Colonic mucosa (tissue), 4 donors: ENCODE measurements around the gene IMP3. TPM values are rescaled to one million over a fixed set of nuclear protein-coding genes. Genes with fewer than 3 reads are reported as not detected.

ENCODE experiments used
- DNase-seq: peaks from one replicate; pipeline ENCODE4 v3.0.0-alpha.2; 2020
- H3K27ac ChIP-seq: fragments of 200-600 bp; one replicate; pipeline ENCODE4 v1.8.0; 2021
- H3K27me3 ChIP-seq: fragments of 200-600 bp; one replicate; pipeline ENCODE4 v1.8.0; 2021
- H3K36me3 ChIP-seq: fragments of 200-600 bp; one replicate; pipeline ENCODE4 v1.8.0; 2021
- H3K4me1 ChIP-seq: fragments of 200-600 bp; one replicate; pipeline ENCODE4 v1.8.0; 2021; ENCODE audit warnings: mild to moderate bottlenecking
- H3K4me3 ChIP-seq: fragments of 200-600 bp; one replicate; pipeline ENCODE4 v1.8.0; 2021
- H3K9ac ChIP-seq, 2 donors: one replicate each; pipeline ENCODE4 v1.7.0; 2013; ENCODE audit warnings: control low read depth in 2 of 2, low read depth in 2 of 2, low read length in 2 of 2
- H3K9me3 ChIP-seq: fragments of 200-600 bp; one replicate; pipeline ENCODE4 v1.8.0; 2021
- CTCF ChIP-seq: fragments of 200-600 bp; IDR thresholded peaks from one replicate; pipeline ENCODE4 v1.8.0; 2022; ENCODE audit warnings: antibody characterized with exemption, mild to moderate bottlenecking
- intact Hi-C: fragments of 100-400 bp; cut with DNase I; formaldehyde crosslinking; loops from one replicate; pipeline ENCODE4 v1.14.1; 2022
- total RNA-seq, 2 donors: library from RNA; stranded (reverse); fragmentation: NEBNext Ultra II Directional in 1 of 2; extraction: Animal tissue kit (Norgen Biotek cat#: 25700) in 1 of 2; gene quantifications; one replicate each; pipeline ENCODE4 v1.2.1, GENCODE V29; 2021
- donor health status: healthy.
- donor health status: DM: no; HTN: no; CAD: no.
- donor health status: DM: no; HTN: no; CAD: no.

IMP3 gene
- total RNA-seq, 2 donors from 2014 or later, result 55.3 to 94.6 TPM

DNA sequence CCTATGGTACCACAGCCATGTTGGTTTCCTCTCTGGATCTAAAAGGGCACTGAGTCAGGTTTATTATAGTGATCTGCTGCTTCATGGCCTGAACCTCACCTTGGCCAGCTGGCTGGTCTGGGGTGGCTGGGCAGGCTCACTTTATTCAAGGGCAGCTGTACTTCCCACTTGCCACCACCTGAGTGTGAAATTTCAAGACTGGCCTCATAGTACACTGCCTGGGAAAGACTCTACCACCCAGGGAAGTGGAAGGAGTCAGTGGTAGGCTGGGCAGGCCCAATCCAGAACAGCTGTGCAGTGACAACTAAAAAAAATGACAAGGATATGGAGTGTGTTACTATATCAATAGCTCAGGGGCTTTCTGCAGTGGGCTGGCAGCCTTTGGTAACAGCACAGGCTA, 23.3 kb downstream of the IMP3 start:
- no peak for TF ChIP-seq CTCF
- Histone ChIP-seq H3K27ac (no peak overlapping the region), H3K36me3 (no peaks in the 10 kb centered on the region)

DNA sequence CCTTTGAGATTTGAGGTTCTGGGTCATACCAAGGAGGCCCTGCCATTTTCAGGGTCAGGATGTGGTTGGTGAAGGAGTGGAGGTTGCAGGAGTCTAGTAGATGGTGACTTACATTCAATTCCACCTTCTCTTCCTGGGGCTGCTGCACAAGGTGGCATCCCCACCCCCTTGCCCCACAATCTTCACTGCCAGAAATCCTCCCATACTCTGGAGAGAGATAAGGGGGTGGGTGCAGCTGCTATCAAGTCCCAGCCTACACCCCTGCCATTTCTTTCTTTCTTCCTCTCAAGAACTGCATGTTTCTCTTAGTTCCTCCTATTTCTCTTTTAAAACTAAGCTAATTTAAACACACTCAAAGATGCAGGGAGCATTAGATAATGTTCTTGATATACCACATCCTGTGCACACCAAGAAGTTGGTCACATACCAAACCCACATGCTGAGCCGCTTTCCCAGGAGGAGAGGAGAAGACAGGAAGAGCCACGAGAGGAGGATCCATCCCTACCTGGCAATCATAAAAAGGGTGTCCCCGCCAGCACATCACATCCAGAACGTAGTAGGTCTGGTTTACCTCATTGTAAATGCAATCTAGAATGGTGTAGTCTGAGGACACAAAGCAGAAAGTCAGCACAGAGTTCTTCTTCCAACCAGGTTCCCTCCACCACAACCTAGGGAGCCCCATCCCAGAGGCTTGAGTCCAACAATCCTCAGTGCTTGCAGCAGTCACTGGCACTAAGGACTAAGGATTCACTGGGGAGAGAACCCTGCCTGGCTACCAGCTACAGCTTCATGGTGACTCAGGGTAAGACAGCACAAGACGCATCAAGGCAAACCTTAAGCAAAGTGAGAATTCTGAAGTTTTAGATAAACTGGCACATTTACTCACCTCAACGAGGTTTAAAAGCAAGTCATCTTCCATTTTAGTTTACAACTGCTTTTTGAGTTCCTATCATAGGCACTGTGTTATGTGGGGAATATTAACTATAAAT, 33.0 kb downstream of the IMP3 start:
- H3K9me3 ChIP-seq, result no peaks in the 10 kb centered on the region
- H3K27ac ChIP-seq, result no peak overlapping the region
- DNase-seq, result no peak
- no peak overlapping the region for H3K9ac ChIP-seq
- H3K4me1 ChIP-seq, result no peaks in the 10 kb centered on the region
- H3K27me3 ChIP-seq, result no peaks in the 10 kb centered on the region
- no peaks in the 10 kb centered on the region for H3K36me3 ChIP-seq
- intact Hi-C loops, result no loop called here
- TF ChIP-seq CTCF, result no peak
- no peak overlapping the region for H3K4me3 ChIP-seq

More for the DNA sequence above, 23.3 kb downstream of the IMP3 start:
- Histone ChIP-seq H3K9ac (no peak overlapping the region), H3K4me1 (no peaks in the 10 kb centered on the region), H3K27me3 (no peaks in the 10 kb centered on the region), H3K4me3 (no peak overlapping the region), H3K9me3 (no peaks in the 10 kb centered on the region)
- no peak for DNase-seq
- intact Hi-C loops, result no loop called here

- peak overlapping the region in 1 of 2 donors; percentile 31 for H3K9ac ChIP-seq
- H3K27me3 ChIP-seq, result no peaks in the 10 kb centered on the region
- no peak for DNase-seq
- no peak overlapping the region for H3K4me3 ChIP-seq
- H3K36me3 ChIP-seq, result no peaks in the 10 kb centered on the region
- intact Hi-C loops, result no loop called here
- no peak overlapping the region for H3K27ac ChIP-seq
- TF ChIP-seq CTCF, result no peak
- H3K4me1 ChIP-seq, result no peaks in the 10 kb centered on the region
- H3K9me3 ChIP-seq, result no peaks in the 10 kb centered on the region
These were observed 34.0 kb downstream of the IMP3 start for GRCh38 chr15:75606026-75606425.

- no peak for TF ChIP-seq CTCF
- peaks cover 7% of the 10 kb centered on the region for H3K36me3 ChIP-seq
- no peaks in the 10 kb centered on the region for H3K9me3 ChIP-seq
- H3K4me1 ChIP-seq, result no peaks in the 10 kb centered on the region
- DNase-seq, result no peak
- no peak overlapping the region for H3K9ac ChIP-seq
- no peak overlapping the region for H3K4me3 ChIP-seq
- peak overlapping the region; percentile 20 for H3K27ac ChIP-seq
- intact Hi-C loops, result no loop called here
- no peaks in the 10 kb centered on the region for H3K27me3 ChIP-seq
These were observed 40.6 kb downstream of the IMP3 start for GRCh38 chr15:75599401-75599800.

- Histone ChIP-seq H3K4me3 (no peak overlapping the region), H3K9me3 (no peaks in the 10 kb centered on the region), H3K27ac (no peak overlapping the region), H3K27me3 (no peaks in the 10 kb centered on the region), H3K9ac (no peak overlapping the region), H3K36me3 (peaks cover 7% of the 10 kb centered on the region), H3K4me1 (no peaks in the 10 kb centered on the region)
- no peak for TF ChIP-seq CTCF
- intact Hi-C loops, result no loop called here
- no peak for DNase-seq
These were observed 41.7 kb downstream of the IMP3 start for GRCh38 chr15:75598361-75598760.
